ACHN (cell line): ENCODE results near the gene SLC25A4.
A peak's percentile ranks its signal among the peaks of the same experiment; 100 is the strongest.
"Not testable (repeated sequence)": the region's sequence is repeated elsewhere in the genome, so short reads cannot be mapped to it uniquely, and the experiment has no call there.

Experiments used
- DNase-seq: peaks from one replicate; pipeline ENCODE4 v3.0.0-alpha.2; 2015
- in situ Hi-C: cut with HindIII; loops from 2 replicates; pipeline ENCODE4 v1.10.0; 2017; ENCODE audit warnings: low sequenced_read_pairs, low pct_ligation_motif_present, low pct_unique_long_range_greater_than_20kb

SLC25A4 gene

GRCh38 chr4:185149392-185149791, 6.3 kb downstream of the SLC25A4 start:
- in situ Hi-C loops = no loop called here
- no peak for DNase-seq

- in situ Hi-C loops = no loop called here
- DNase-seq = no peak
These were observed 8.2 kb downstream of the SLC25A4 start for GRCh38 chr4:185151296-185151695.

- in situ Hi-C loops = no loop called here
- no peak for DNase-seq
These were observed 22.6 kb downstream of the SLC25A4 start for GRCh38 chr4:185165605-185166063.

GRCh38 chr4:185167234-185167633, 24.2 kb downstream of the SLC25A4 start:
- in situ Hi-C loops = no loop called here
- no peak for DNase-seq

GRCh38 chr4:185171373-185172071, 28.5 kb downstream of the SLC25A4 start:
- DNase-seq = no peak
- in situ Hi-C loops = no loop called here

GRCh38 chr4:185179488-185179887, 36.4 kb downstream of the SLC25A4 start:
- DNase-seq = no peak
- in situ Hi-C loops = no loop called here

GRCh38 chr4:185182239-185182638, 39.2 kb downstream of the SLC25A4 start:
- DNase-seq = no peak
- in situ Hi-C loops = no loop called here

- peak; percentile 86 for DNase-seq
- in situ Hi-C loops = no loop called here
These were observed 40.7 kb downstream of the SLC25A4 start for GRCh38 chr4:185183622-185184281.

GRCh38 chr4:185186769-185187168, 43.7 kb downstream of the SLC25A4 start:
- in situ Hi-C loops = no loop called here
- DNase-seq = no peak

GRCh38 chr4:185189606-185190305, 46.7 kb downstream of the SLC25A4 start:
- in situ Hi-C loops = no loop called here
- DNase-seq = no peak

GRCh38 chr4:185190306-185190856, 47.3 kb downstream of the SLC25A4 start:
- no peak for DNase-seq

GRCh38 chr4:185192059-185192458, 49.0 kb downstream of the SLC25A4 start:
- in situ Hi-C loops = no loop called here

More at GRCh38 chr4:185190306-185190856, 47.3 kb downstream of the SLC25A4 start:
- in situ Hi-C loops = no loop called here

GRCh38 chr4:185194924-185195888, 52.1 kb downstream of the SLC25A4 start:
- no peak for DNase-seq
- in situ Hi-C loops = no loop called here

More at GRCh38 chr4:185192059-185192458, 49.0 kb downstream of the SLC25A4 start:
- DNase-seq = no peak

GRCh38 chr4:185196437-185196836, 53.4 kb downstream of the SLC25A4 start:
- no peak for DNase-seq
- in situ Hi-C loops = no loop called here

- DNase-seq, in situ Hi-C loops: not testable (repeated sequence)
These were observed 55.1 kb downstream of the SLC25A4 start for GRCh38 chr4:185198189-185198588.
